Loucy (cell line): ENCODE measurements around the gene TNS3.

Experiments
- H2AFZ ChIP-seq: fragments of 200-600 bp; sonication (generic); 2 replicates; pipeline ENCODE4 v1.6.0; 2016; ENCODE audit warnings: antibody characterized with exemption, mild to moderate bottlenecking, low read length, moderate library complexity
- H3F3A ChIP-seq: fragments of 200-600 bp; 2 replicates; pipeline ENCODE4 v1.6.0; 2016; ENCODE audit warnings: antibody characterized with exemption, low read depth, mild to moderate bottlenecking
- H3K27me3 ChIP-seq: fragments of 200-600 bp; sonication (generic); 2 replicates; pipeline ENCODE4 v1.6.1; 2014; ENCODE audit warnings: low read length, mild to moderate bottlenecking; ENCODE audit not compliant: insufficient read depth, poor library complexity, severe bottlenecking
- H3K36me3 ChIP-seq: fragments of 200-600 bp; sonication (generic); 2 replicates; pipeline ENCODE4 v1.6.1; 2016; ENCODE audit warnings: low read length; ENCODE audit not compliant: insufficient read depth
- H3K4me1 ChIP-seq: fragments of 200-600 bp; sonication (generic); 2 replicates; pipeline ENCODE4 v1.5.1; 2014; ENCODE audit warnings: low read length, mild to moderate bottlenecking; ENCODE audit not compliant: insufficient read depth, poor library complexity, severe bottlenecking
- H3K4me2 ChIP-seq: fragments of 200-600 bp; sonication (generic); 2 replicates; pipeline ENCODE4 v1.6.0; 2014; ENCODE audit warnings: antibody characterized with exemption, low read length, low read depth, mild to moderate bottlenecking; ENCODE audit not compliant: poor library complexity, severe bottlenecking
- H3K4me3 ChIP-seq: fragments of 200-600 bp; sonication (generic); 2 replicates; pipeline ENCODE4 v1.5.1; 2014; ENCODE audit warnings: low read length, mild to moderate bottlenecking, mixed read lengths; ENCODE audit not compliant: poor library complexity, severe bottlenecking
- H3K79me2 ChIP-seq: fragments of 200-600 bp; sonication (generic); 2 replicates; pipeline ENCODE4 v1.6.1; 2014; ENCODE audit warnings: low read length; ENCODE audit not compliant: insufficient read depth
- H3K9ac ChIP-seq: fragments of 200-600 bp; sonication (generic); 2 replicates; pipeline ENCODE4 v1.6.0; 2014; ENCODE audit warnings: mild to moderate bottlenecking, low read depth, low read length, moderate library complexity; ENCODE audit not compliant: poor library complexity, severe bottlenecking
- H3K9me2 ChIP-seq: fragments of 200-600 bp; sonication (generic); replicated peaks from 2 replicates; pipeline ENCODE4 v1.6.1; 2016; ENCODE audit warnings: low read depth, low read length, mixed read lengths
- H3K9me3 ChIP-seq: fragments of 200-600 bp; sonication (generic); 2 replicates; pipeline ENCODE4 v1.6.1; 2014; ENCODE audit warnings: mild to moderate bottlenecking, antibody characterized with exemption, low read length, low read depth; ENCODE audit not compliant: insufficient read depth
- H4K20me1 ChIP-seq: fragments of 200-600 bp; sonication (generic); 2 replicates; pipeline ENCODE4 v1.6.0; 2014; ENCODE audit warnings: antibody characterized with exemption, low read length, mild to moderate bottlenecking; ENCODE audit not compliant: insufficient read depth, poor library complexity, severe bottlenecking
- CTCF ChIP-seq: fragments of 200-600 bp; sonication (generic); conservative IDR thresholded peaks from 2 replicates; pipeline ENCODE4 v1.5.1; 2014; ENCODE audit warnings: mild to moderate bottlenecking, antibody characterized with exemption, low read length
- EZH2phosphoT487 ChIP-seq: fragments of 200-600 bp; IDR thresholded peaks from 2 replicates; pipeline ENCODE4 v1.6.1; 2018; ENCODE audit warnings: antibody characterized with exemption, mild to moderate bottlenecking, moderate library complexity, borderline replicate concordance

TNS3 gene

GRCh38 chr7:47357863-47358262 is 224.0 kb downstream of the TNS3 start:
- Histone ChIP-seq H3K4me3 (no peak overlapping the region), H2AFZ (no peak overlapping the region), H3K9ac (no peak overlapping the region), H3K9me2 (no peaks in the 10 kb centered on the region), H3K9me3 (peaks cover 3% of the 10 kb centered on the region; the same call in 1 of the 2 replicates), H3K36me3 (no peaks in the 10 kb centered on the region), H4K20me1 (no peaks in the 10 kb centered on the region), H3F3A (no peaks in the 10 kb centered on the region), H3K4me2 (no peak overlapping the region), H3K27me3 (no peaks in the 10 kb centered on the region), H3K79me2 (no peaks in the 10 kb centered on the region), H3K4me1 (no peaks in the 10 kb centered on the region)
- no peak for TF ChIP-seq EZH2phosphoT487
- TF ChIP-seq CTCF = no peak

- H2AFZ ChIP-seq = no peak overlapping the region
- H3K27me3 ChIP-seq = no peaks in the 10 kb centered on the region
- no peak for TF ChIP-seq EZH2phosphoT487
- TF ChIP-seq CTCF = no peak
- no peak overlapping the region for H3K9ac ChIP-seq
- H3K9me2 ChIP-seq = no peaks in the 10 kb centered on the region
- no peaks in the 10 kb centered on the region for H3K79me2 ChIP-seq
- H3K4me3 ChIP-seq = no peak overlapping the region
- no peaks in the 10 kb centered on the region for H3K4me1 ChIP-seq
- peaks cover 3% of the 10 kb centered on the region; the same call in 1 of the 2 replicates for H3K9me3 ChIP-seq
- no peaks in the 10 kb centered on the region for H4K20me1 ChIP-seq
- H3K4me2 ChIP-seq = no peak overlapping the region
- no peaks in the 10 kb centered on the region for H3F3A ChIP-seq
- H3K36me3 ChIP-seq = no peaks in the 10 kb centered on the region
Observed at GRCh38 chr7:47357361-47357760, 224.6 kb downstream of the TNS3 start.

- no peaks in the 10 kb centered on the region for H3K4me1 ChIP-seq
- no peaks in the 10 kb centered on the region for H3K79me2 ChIP-seq
- H3K36me3 ChIP-seq = no peaks in the 10 kb centered on the region
- no peak for TF ChIP-seq EZH2phosphoT487
- H3K4me2 ChIP-seq = no peak overlapping the region
- H4K20me1 ChIP-seq = no peaks in the 10 kb centered on the region
- H3K4me3 ChIP-seq = no peak overlapping the region
- H3K9me2 ChIP-seq = no peaks in the 10 kb centered on the region
- H3F3A ChIP-seq = no peaks in the 10 kb centered on the region
- H3K9ac ChIP-seq = no peak overlapping the region
- H2AFZ ChIP-seq = no peak overlapping the region
- H3K9me3 ChIP-seq = peaks cover 3% of the 10 kb centered on the region; the same call in 1 of the 2 replicates
- no peaks in the 10 kb centered on the region for H3K27me3 ChIP-seq
Observed at GRCh38 chr7:47356261-47356660, 225.7 kb downstream of the TNS3 start.

GRCh38 chr7:47355684-47356083 is 226.2 kb downstream of the TNS3 start:
- Histone ChIP-seq H3F3A (no peaks in the 10 kb centered on the region), H3K36me3 (no peaks in the 10 kb centered on the region), H3K4me2 (no peak overlapping the region), H3K4me1 (no peaks in the 10 kb centered on the region), H4K20me1 (no peaks in the 10 kb centered on the region), H3K79me2 (no peaks in the 10 kb centered on the region), H3K9ac (no peak overlapping the region), H3K4me3 (no peak overlapping the region), H2AFZ (no peak overlapping the region), H3K27me3 (no peaks in the 10 kb centered on the region), H3K9me2 (no peaks in the 10 kb centered on the region), H3K9me3 (peaks cover 3% of the 10 kb centered on the region; the same call in 1 of the 2 replicates)
- TF ChIP-seq EZH2phosphoT487 (no peak), CTCF (no peak)
